ENCODE measurements around the gene PPP2R5C.

DNA sequence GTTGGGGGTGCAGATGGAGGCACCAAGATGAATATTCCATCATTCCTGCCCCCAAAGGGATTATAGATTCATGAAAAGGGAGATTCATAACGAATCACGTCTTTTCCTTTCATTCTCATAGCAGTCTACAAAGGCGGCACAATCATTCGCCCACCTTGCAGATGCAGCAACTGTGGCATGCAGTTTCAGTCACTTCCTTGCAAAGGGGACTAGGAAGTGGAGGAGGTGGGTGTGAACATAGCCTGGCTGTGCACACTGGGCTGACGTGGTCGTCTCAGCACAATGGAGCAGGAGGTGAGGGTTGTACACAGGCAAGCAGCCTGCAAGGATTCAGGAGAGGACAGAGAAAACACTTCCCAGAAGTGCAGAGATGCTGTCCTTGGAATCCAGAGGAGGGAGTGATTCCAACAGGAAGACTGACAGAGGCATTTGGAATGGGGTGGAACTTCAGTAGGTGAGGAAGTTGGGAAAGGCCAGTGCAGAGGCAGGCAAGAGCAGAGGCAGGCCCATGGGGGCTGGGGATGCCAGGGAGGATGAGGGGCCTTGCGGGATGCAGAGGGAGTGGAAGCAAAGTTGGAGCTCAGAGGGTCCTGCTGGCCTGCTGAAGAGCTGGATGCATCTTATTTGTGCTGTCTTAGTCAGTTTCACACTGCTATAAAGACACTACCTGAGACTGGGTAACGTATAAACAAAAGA lies 21.9 kb upstream of the PPP2R5C start:
- no peak for TF ChIP-seq POLR2A (IDR thresholded peaks at IDR 0.05)
- TF ChIP-seq, protein P1, sequence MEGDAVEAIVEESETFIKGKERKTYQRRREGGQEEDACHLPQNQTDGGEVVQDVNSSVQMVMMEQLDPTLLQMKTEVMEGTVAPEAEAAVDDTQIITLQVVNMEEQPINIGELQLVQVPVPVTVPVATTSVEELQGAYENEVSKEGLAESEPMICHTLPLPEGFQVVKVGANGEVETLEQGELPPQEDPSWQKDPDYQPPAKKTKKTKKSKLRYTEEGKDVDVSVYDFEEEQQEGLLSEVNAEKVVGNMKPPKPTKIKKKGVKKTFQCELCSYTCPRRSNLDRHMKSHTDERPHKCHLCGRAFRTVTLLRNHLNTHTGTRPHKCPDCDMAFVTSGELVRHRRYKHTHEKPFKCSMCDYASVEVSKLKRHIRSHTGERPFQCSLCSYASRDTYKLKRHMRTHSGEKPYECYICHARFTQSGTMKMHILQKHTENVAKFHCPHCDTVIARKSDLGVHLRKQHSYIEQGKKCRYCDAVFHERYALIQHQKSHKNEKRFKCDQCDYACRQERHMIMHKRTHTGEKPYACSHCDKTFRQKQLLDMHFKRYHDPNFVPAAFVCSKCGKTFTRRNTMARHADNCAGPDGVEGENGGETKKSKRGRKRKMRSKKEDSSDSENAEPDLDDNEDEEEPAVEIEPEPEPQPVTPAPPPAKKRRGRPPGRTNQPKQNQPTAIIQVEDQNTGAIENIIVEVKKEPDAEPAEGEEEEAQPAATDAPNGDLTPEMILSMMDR (IDR thresholded peaks at IDR 0.05), result no peak

Measured in upper lobe of left lung (tissue), 4 donors.